Liver (tissue), 3 donors: Measurements from ENCODE around the gene KIR3DL2.

Experiments
- ATF3 ChIP-seq: IDR thresholded peaks from 2 replicates; pipeline ENCODE4 v1.6.1; 2016; ENCODE audit warnings: antibody characterized with exemption
- EGR1 ChIP-seq, 2 donors: IDR thresholded peaks; 2 replicates each; pipeline ENCODE4 v1.6.1; 2016 to 2018; ENCODE audit warnings: antibody characterized with exemption in 2 of 2, low read depth in 2 of 2
- GABPA ChIP-seq, 2 donors: IDR thresholded peaks in 1 of 2; conservative IDR thresholded peaks in 1 of 2; 2 replicates each; pipeline ENCODE4 v1.6.1; 2016; ENCODE audit warnings: antibody characterized with exemption in 2 of 2, mild to moderate bottlenecking in 1 of 2, moderate library complexity in 1 of 2
- HNF4A ChIP-seq, 2 donors: conservative IDR thresholded peaks; 2 replicates each; pipeline ENCODE4 v1.6.1; 2016; ENCODE audit warnings: antibody characterized with exemption in 2 of 2, mild to moderate bottlenecking in 2 of 2
- JUND ChIP-seq, 2 donors: IDR thresholded peaks; 2 replicates each; pipeline ENCODE4 v1.6.1; 2016; ENCODE audit warnings: antibody characterized with exemption in 2 of 2
- NR2F2 ChIP-seq: IDR thresholded peaks from 2 replicates; pipeline ENCODE4 v1.6.1; 2016; ENCODE audit warnings: antibody characterized with exemption
- RAD21 ChIP-seq, 2 donors: IDR thresholded peaks; 2 replicates each; pipeline ENCODE4 v1.6.1; 2016; ENCODE audit warnings: antibody characterized with exemption in 2 of 2, mild to moderate bottlenecking in 2 of 2
- RXRA ChIP-seq, 2 donors: IDR thresholded peaks; 2 replicates each; pipeline ENCODE4 v1.6.1; 2017 to 2018; ENCODE audit warnings: antibody characterized with exemption in 2 of 2, mild to moderate bottlenecking in 1 of 2
- SP1 ChIP-seq: IDR thresholded peaks from 2 replicates; pipeline ENCODE4 v1.6.1; 2018; ENCODE audit warnings: antibody characterized with exemption, mild to moderate bottlenecking
- TAF1 ChIP-seq: conservative IDR thresholded peaks from 2 replicates; pipeline ENCODE4 v1.6.1; 2016; ENCODE audit warnings: antibody characterized with exemption, mild to moderate bottlenecking
- YY1 ChIP-seq: IDR thresholded peaks from 2 replicates; pipeline ENCODE4 v1.6.1; 2016; ENCODE audit warnings: antibody characterized with exemption, mild to moderate bottlenecking
- TF ChIP-seq, protein P1 (sequence below): fragments of 150-350 bp; IDR thresholded peaks from 2 replicates; pipeline ENCODE4 v1.5.1; 2017; ENCODE audit warnings: improper control_type of control experiment, low read depth, low read length; ENCODE audit not compliant: missing input control
- TF ChIP-seq, protein P2 (sequence below): IDR thresholded peaks from 2 replicates; pipeline ENCODE4 v1.6.1; 2016; ENCODE audit warnings: antibody characterized with exemption, mild to moderate bottlenecking
- donor health status: healthy.
- donor health status: healthy.

- TF ChIP-seq SP1 (no peak), YY1 (no peak), ATF3 (no peak), RXRA (IDR thresholded peaks at IDR 0.05) (no peak), NR2F2 (no peak), GABPA (IDR thresholded peaks at IDR 0.05 in 1 of 2, conservative IDR thresholded peaks at IDR 0.05 in 1 of 2) (no peak), HNF4A (conservative IDR thresholded peaks at IDR 0.05) (no peak), TAF1 (no peak), JUND (IDR thresholded peaks at IDR 0.05) (no peak), RAD21 (IDR thresholded peaks at IDR 0.05) (no peak), EGR1 (IDR thresholded peaks at IDR 0.05; ENCODE audit: low read depth in 2 of 2) (no peak)
- TF ChIP-seq, protein P1, sequence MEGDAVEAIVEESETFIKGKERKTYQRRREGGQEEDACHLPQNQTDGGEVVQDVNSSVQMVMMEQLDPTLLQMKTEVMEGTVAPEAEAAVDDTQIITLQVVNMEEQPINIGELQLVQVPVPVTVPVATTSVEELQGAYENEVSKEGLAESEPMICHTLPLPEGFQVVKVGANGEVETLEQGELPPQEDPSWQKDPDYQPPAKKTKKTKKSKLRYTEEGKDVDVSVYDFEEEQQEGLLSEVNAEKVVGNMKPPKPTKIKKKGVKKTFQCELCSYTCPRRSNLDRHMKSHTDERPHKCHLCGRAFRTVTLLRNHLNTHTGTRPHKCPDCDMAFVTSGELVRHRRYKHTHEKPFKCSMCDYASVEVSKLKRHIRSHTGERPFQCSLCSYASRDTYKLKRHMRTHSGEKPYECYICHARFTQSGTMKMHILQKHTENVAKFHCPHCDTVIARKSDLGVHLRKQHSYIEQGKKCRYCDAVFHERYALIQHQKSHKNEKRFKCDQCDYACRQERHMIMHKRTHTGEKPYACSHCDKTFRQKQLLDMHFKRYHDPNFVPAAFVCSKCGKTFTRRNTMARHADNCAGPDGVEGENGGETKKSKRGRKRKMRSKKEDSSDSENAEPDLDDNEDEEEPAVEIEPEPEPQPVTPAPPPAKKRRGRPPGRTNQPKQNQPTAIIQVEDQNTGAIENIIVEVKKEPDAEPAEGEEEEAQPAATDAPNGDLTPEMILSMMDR, result no peak
- TF ChIP-seq, protein P2, sequence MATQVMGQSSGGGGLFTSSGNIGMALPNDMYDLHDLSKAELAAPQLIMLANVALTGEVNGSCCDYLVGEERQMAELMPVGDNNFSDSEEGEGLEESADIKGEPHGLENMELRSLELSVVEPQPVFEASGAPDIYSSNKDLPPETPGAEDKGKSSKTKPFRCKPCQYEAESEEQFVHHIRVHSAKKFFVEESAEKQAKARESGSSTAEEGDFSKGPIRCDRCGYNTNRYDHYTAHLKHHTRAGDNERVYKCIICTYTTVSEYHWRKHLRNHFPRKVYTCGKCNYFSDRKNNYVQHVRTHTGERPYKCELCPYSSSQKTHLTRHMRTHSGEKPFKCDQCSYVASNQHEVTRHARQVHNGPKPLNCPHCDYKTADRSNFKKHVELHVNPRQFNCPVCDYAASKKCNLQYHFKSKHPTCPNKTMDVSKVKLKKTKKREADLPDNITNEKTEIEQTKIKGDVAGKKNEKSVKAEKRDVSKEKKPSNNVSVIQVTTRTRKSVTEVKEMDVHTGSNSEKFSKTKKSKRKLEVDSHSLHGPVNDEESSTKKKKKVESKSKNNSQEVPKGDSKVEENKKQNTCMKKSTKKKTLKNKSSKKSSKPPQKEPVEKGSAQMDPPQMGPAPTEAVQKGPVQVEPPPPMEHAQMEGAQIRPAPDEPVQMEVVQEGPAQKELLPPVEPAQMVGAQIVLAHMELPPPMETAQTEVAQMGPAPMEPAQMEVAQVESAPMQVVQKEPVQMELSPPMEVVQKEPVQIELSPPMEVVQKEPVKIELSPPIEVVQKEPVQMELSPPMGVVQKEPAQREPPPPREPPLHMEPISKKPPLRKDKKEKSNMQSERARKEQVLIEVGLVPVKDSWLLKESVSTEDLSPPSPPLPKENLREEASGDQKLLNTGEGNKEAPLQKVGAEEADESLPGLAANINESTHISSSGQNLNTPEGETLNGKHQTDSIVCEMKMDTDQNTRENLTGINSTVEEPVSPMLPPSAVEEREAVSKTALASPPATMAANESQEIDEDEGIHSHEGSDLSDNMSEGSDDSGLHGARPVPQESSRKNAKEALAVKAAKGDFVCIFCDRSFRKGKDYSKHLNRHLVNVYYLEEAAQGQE, result no peak
Measured at GRCh38 chr19:54903303-54903702, 53.1 kb downstream of the KIR3DL2 start.
